ENCODE measurements around the gene ZNRF1. TPM values are rescaled to one million over a fixed set of nuclear protein-coding genes. Genes with fewer than 3 reads are reported as not detected.

Gene ZNRF1
- total RNA-seq, 1 experiment from 2014 or later: 52.3 TPM

- ChIA-PET POLR2A (no interaction called here), CTCF (interaction anchor here (0.6 kb wide), 1 partner anchor 68 kb away, joined by 9 read pairs; no protein-coding TSS in a partner anchor)
- in situ Hi-C loops (cut with HindIII; ENCODE audit: low pct_unique_long_range_greater_than_20kb, low sequenced_read_pairs): no loop called here
- no TSS peak for BruUV-seq (replicated peaks)
- no peak overlapping the region for H3K4me3 ChIP-seq (ENCODE audit: low read depth in 2 of 2, low read length in 2 of 2)
- H3K9me3 ChIP-seq (ENCODE audit: control insufficient read depth, insufficient read depth, low read depth, low read length): no peaks in the 10 kb centered on the region
- TF ChIP-seq TCF7L2 (IDR thresholded peaks at IDR 0.05; ENCODE audit: low read depth, low read length) (no peak), REST (IDR thresholded peaks at IDR 0.05; ENCODE audit: insufficient read depth in 1 of 2, low read depth in 2 of 2, low read length in 1 of 2) (no peak), SIN3A (IDR thresholded peaks at IDR 0.05; ENCODE audit: borderline replicate concordance, insufficient read depth, low read depth, low read length) (no peak), CTCF (IDR thresholded peaks at IDR 0.05) (no peak), POLR2AphosphoS5 (IDR thresholded peaks at IDR 0.05; ENCODE audit: low read depth, low read length) (no peak)
- no peak overlapping the region for H3K27ac ChIP-seq (ENCODE audit: low read length)
- no peak for DNase-seq (ENCODE audit: low read depth, low spot score)
- peaks cover 14% of the 10 kb centered on the region for H3K4me1 ChIP-seq (ENCODE audit: control insufficient read depth, insufficient read depth, low read length)
- H3K36me3 ChIP-seq (ENCODE audit: control insufficient read depth, insufficient read depth, low read length): no peaks in the 10 kb centered on the region
- no peaks in the 10 kb centered on the region for H3K27me3 ChIP-seq (ENCODE audit: control insufficient read depth, insufficient read depth, low read length)
- no peak for ATAC-seq
- intact Hi-C loops (cut with micrococcal nuclease; ENCODE audit: unreplicated experiment): no loop called here
Observed at GRCh38 chr16:75078886-75079285, 80.1 kb downstream of the ZNRF1 start.

GRCh38 chr16:75079346-75079926, 80.6 kb downstream of the ZNRF1 start:
- ATAC-seq (no peak), DNase-seq (ENCODE audit: low read depth, low spot score) (no peak)
- no peak for TF ChIP-seq TCF7L2 (IDR thresholded peaks at IDR 0.05; ENCODE audit: low read depth, low read length)
- TF ChIP-seq SIN3A (IDR thresholded peaks at IDR 0.05; ENCODE audit: borderline replicate concordance, insufficient read depth, low read depth, low read length): no peak
- no peak for TF ChIP-seq CTCF (IDR thresholded peaks at IDR 0.05)
- TF ChIP-seq POLR2AphosphoS5 (IDR thresholded peaks at IDR 0.05; ENCODE audit: low read depth, low read length): no peak
- TF ChIP-seq REST (IDR thresholded peaks at IDR 0.05; ENCODE audit: insufficient read depth in 1 of 2, low read depth in 2 of 2, low read length in 1 of 2): no peak
- ChIA-PET CTCF (no interaction called here), POLR2A (no interaction called here)
- in situ Hi-C loops (cut with HindIII; ENCODE audit: low pct_unique_long_range_greater_than_20kb, low sequenced_read_pairs): no loop called here
- H3K4me3 ChIP-seq (ENCODE audit: low read depth in 2 of 2, low read length in 2 of 2): no peak overlapping the region
- intact Hi-C loops (cut with micrococcal nuclease; ENCODE audit: unreplicated experiment): no loop called here
- H3K36me3 ChIP-seq (ENCODE audit: control insufficient read depth, insufficient read depth, low read length): no peaks in the 10 kb centered on the region
- no peaks in the 10 kb centered on the region for H3K9me3 ChIP-seq (ENCODE audit: control insufficient read depth, insufficient read depth, low read depth, low read length)
- H3K4me1 ChIP-seq (ENCODE audit: control insufficient read depth, insufficient read depth, low read length): peaks cover 14% of the 10 kb centered on the region
- no peak overlapping the region for H3K27ac ChIP-seq (ENCODE audit: low read length)
- BruUV-seq (replicated peaks): no TSS peak
- H3K27me3 ChIP-seq (ENCODE audit: control insufficient read depth, insufficient read depth, low read length): no peaks in the 10 kb centered on the region
